Stimulated activated CD4-positive, alpha-beta T cell treated with anti-CD3 and anti-CD28 coated beads, Interleukin-12 subunit alpha, Interleukin-12 subunit beta, amount 100 ng/mL, for 24 hours (primary cell): Measurements from ENCODE around the gene LGI1.
"Not testable (repeated sequence)": the region's sequence is repeated elsewhere in the genome, so short reads cannot be mapped to it uniquely, and the experiment has no call there.

ENCODE experiments used
- DNase-seq, 2 experiments: peaks; one replicate each; pipeline ENCODE4 v3.0.0-alpha.2; 2020; ENCODE audit warnings: low read depth in 2 of 2

The LGI1 gene

DNA sequence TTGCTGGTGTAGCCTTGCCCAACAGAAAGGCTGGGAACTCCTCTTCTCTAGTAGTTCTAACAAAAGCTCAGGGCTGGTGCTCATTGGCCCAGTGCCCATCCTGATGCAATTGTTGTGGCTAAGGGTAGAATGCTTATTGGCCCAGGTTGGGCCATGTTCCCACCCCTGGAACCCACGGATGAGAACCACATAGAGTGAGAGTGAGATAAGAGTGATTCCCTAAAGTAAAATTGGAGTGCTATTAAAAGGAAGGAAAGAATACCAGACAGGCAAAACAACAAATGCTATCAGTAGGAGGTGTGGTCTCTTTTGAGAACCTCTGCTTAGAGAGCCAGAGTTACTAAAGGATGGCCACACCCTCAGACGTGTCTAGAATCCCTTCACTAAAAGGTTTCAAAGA is 49.2 kb downstream of the LGI1 start:
- DNase-seq: no peak

DNA sequence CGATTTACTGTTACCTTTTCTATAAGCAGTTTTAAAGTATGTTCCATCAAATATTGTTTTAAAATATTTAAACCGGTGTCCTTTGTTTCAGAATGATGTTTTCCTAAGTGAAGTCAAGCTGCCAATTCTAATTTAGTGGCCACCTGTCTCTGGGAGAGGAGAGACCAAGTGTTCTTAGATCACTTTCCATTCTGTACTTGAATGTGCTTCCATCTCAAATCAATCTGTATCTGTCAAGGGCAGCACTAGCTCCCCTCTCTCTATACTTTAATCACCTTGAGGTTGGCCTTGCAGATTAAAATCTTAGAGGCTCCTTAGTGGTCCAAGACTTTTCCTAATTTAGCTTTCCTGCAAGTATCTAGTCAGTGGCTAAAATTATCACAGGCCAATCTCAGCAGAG is 49.6 kb downstream of the LGI1 start:
- no peak for DNase-seq

DNA sequence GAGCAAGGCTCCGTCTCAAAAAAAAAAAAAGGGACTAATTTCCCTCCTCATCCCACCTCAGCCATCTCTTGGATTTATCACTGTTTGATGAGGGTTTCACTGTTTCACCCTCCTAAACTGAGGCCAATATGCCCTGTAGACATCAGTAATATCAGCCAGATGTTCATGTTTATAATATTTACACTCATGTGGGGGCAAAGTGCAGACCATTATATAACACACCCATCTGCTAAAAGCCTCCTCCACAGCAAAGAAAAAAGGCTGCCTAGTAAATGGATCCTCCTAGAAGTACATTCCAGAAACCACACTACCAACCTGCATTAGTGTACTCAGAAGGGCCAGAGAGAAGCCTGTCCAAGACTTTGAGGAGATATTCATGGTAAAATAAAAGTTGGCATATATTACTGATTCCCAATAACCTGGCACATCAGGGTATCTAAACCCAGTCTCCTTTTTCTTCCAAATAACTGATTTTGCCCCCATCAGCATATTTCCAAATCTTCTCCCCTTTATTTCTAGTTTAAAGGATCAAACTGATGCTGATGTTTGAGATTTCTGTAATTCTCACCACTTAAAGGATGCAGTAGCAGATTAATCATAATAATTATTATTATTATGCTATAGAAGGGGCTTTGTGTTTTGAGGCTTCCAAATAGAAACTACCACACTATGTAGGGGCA is 55.1 kb downstream of the LGI1 start:
- no peak for DNase-seq

DNA sequence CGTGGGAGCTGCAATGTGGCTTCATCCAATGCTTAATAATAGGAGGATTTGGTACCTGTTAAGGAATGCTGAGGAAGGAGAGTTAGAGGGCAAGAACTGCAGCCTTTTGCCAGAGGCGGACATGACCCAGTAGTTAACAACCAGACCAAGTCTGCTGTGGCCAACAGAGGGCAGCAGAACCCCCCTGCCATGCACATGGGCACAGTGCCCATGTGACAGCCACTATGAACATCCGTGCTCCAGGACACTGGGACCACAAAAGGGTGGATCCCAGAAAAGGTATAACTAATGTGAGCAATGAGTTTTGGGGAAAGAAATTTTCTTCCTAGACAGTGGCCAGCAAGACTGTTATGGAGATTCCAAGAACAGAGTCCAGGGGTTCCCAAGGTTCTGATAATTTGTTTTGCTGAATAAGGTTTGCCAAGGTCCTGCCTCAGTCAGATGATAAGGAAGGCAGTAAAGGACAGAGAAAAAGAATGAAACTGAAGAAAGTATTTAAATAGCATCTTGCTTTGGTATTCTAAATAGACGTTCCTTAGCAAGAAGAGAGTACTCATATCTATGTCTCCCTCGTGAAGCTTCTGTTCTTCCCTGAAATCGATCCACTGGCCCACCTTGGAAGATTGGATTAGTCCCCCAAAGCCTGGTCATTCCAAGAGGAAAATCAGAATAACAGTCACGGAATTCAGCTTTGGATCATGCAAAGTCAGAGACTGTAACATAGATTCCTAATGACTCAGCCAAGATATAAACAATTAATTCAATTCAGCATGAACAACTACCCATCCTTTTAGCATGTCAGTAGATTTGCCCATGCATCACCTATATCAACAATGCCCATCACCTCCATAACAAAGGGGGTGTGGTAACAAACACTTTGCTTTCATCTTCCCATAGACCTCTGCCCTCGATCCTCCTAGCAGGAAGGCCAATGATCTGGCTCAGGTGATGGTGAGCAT is 56.0 kb downstream of the LGI1 start:
- DNase-seq: peak in 1 of 2 experiments; percentile 43

- no peak for DNase-seq
Measured at GRCh38 chr10:93815304-93816096, 57.8 kb downstream of the LGI1 start.

DNA sequence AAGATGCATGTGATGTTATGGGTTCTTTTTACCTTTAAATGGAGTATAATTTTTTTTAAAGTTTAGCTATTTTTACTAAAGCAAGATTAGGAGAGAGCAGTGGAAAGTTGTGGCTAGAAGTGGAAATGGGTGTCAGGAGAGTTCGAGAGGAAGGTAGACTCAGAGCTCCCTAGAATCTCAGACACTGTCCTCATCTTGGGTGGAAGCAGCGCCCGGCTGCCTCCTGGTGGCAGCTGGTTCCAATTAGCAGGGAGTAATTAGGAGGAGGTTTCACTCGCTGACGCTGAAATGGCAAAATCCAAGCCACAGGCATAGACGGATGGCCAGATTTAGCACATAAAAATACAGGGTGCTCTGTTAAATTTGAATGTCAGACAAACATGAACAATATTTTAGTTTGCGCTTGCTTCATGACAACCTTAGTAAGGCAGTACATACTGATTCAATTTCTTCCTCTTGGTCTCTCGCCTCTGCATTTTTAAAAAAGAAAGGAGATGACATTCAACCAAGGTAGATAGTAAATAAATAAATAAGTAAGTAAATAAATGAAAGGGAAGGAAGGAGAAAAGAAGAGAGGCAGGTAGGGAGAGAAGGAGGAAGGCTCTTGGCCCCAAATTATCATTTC is 58.5 kb downstream of the LGI1 start:
- DNase-seq: peak in 1 of 2 experiments; percentile 24

- no peak for DNase-seq
Measured at GRCh38 chr10:93818086-93818485, 60.4 kb downstream of the LGI1 start.

GRCh38 chr10:93819520-93819919 is 61.8 kb downstream of the LGI1 start:
- DNase-seq: no peak

DNA sequence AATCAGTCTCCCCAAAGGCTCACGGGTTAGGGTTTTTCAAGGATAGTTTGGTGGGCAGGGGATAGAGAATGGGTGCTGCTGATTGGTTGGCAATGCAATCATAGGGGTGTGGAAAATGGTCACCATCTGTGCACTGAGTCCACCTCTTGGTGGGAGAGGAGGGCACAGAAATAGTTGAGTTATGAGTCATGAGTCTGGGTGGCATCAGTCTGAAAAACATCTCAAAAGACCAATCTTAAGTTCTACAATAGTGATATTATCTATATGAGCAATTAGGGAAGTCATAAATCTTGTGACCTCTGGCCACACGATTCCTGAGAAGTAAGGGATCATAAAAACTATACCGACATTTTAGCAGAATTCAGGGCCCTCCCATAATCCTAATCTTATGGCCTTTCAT is 62.7 kb downstream of the LGI1 start:
- no peak for DNase-seq

DNA sequence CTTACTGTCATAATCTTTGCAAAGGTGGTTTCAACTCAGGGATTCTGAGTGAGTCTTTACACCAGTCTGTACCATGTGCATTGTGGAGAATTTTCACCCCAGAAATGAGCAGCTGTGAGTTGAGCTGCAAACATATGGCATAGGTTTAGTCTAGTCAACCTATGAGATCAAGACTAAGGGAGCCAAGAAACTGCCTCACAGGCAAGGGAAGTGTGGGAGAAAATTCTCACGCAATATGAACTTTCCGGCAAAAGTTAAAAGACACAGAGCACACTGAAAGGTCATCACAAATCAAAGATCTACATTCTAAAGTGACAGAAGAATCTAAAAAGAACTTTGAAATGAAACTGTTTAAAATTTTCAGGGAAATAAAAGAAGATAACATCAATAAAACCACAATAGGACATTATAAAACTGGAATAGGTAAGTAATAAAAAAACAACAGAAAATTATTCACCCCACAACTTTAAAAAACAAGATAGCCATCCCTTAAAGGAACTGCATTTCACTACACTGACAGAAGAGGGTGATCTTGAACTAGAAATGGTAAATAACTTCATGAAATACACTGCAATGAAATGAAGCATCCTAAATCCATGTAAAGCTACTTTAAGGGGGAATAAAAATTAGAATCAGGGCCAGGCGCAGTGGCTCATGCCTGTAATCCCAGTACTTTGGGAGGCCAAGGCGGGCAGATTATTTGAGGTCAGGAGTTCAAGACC is 63.5 kb downstream of the LGI1 start:
- DNase-seq: no peak

DNA sequence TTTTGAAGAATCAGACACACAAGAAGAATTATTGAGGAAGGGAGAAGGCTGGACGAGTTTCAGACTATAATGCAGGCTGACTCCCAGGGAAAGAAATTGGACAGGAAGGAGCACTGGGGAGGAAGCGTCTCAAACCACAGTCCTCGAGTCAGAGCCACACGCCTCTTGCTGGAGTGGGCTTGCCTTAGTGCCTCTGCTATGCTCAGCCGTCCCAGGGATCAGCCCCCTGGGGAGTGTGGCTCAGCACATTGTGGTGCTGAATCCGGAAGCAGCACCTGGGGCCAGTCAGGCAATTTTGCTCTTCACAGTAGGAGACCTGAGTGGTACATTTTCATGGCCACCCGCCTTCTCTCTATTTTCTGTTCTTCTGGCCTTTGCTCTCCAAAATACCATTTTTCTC is 68.6 kb downstream of the LGI1 start:
- DNase-seq: no peak

DNA sequence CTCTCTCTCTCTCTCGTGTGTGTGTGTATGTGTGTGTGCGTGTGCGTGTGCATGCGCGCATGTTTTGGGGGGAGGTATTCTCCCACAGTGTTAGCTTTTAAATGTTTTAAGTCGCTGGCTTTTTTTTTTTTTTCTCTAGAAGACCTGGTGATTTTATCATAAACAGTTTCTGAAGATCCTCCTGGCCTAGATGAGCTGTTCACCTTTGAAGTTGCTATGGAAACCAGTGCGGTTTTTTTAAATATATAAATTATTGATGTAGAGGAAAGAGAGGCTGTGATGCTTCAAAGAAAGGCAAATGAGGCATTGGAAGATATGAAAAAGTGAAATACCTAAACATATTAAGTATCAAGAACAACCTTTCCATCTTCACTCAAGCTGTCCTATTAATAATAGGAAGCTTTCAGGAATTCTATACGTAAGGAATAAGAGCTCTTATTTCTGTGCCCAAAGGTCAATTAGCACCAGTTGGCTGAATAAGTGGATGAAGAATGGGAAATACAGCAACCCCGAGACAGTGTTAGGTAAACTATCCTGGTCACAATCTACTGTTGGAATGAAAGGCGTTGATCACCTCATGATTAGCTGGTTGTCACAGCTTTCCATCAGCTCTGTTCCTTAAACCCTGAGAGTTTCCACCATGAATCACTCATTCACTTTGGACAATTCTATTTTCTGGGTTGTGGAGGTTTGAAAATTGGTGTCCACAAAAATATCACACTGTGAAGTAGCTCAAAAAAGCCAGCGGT is 69.5 kb downstream of the LGI1 start:
- no peak for DNase-seq

DNA sequence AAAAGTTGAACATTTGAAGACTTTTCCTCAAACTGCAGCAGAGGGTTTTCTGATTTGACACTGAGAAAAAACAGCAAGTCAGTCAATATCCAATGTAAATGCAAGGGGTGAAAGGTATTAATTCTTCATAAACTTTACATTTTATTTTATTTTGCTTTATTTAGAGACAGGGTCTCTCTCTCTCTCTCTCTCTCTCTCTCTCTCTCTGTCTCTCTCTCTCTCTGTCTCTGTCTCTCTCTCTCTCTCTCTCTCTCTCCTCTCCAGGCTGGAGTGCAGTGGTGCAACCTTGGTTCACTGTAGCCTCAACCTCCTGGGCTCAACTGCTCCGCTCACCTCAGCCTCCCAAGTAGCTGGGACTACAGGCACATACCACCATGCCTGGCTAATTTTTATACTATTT is 73.3 kb downstream of the LGI1 start:
- not testable (repeated sequence) for DNase-seq

GRCh38 chr10:93835770-93836169 is 78.0 kb downstream of the LGI1 start:
- DNase-seq: no peak

GRCh38 chr10:93837822-93838221 is 80.1 kb downstream of the LGI1 start:
- no peak for DNase-seq

- DNase-seq: no peak
Measured at GRCh38 chr10:93838278-93838677, 80.5 kb downstream of the LGI1 start.

DNA sequence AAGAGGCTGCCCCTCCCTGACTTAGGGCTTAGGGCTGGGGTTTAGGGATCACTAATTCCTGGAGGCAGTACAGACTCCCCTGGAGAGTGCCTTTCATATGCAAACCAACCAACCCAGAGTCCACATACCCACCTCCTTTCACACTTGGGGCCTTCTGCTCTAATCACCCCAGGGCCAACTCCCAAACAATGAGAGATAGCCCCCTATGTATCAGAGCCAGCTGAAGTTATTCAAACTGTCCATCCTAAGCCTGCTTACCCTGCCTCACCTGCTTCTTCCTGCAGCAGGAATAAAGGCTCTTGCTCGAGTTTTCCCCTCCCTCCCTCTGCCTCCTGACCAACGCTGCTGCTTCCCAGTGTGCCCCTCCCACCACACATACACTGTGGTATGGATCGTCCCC is 84.2 kb downstream of the LGI1 start:
- no peak for DNase-seq

- no peak for DNase-seq
Measured at GRCh38 chr10:93844979-93845626, 87.4 kb downstream of the LGI1 start.
